K562 (cell line): ENCODE results near the gene TSR3. TPM values are rescaled to one million over a fixed set of nuclear protein-coding genes. Genes with fewer than 3 reads are reported as not detected.

Source experiments
- CBX2 ChIP-seq: fragments of 200-600 bp; sonication (generic); IDR thresholded peaks from one replicate; pipeline ENCODE4 v1.6.1; 2012; ENCODE audit warnings: mild to moderate bottlenecking, low read length, inconsistent platforms; ENCODE audit not compliant: insufficient read depth, poor library complexity, severe bottlenecking
- EHMT2 ChIP-seq: fragments of 450-650 bp; IDR thresholded peaks from 2 replicates; pipeline ENCODE4 v1.6.1; 2018; ENCODE audit warnings: antibody characterized with exemption
- ELF1 ChIP-seq: fragments of 200-800 bp; sonication (Bioruptor generic); IDR thresholded peaks from 2 replicates; pipeline ENCODE4 v1.6.1; 2016; ENCODE audit warnings: missing genetic modification characterization, missing compliant biosample characterization
- MCM7 ChIP-seq, 2 experiments: fragments of 450-650 bp; IDR thresholded peaks; 2 replicates each; pipeline ENCODE4 v1.6.1; 2016 to 2018
- PHF8 ChIP-seq: fragments of 200-600 bp; sonication (generic); IDR thresholded peaks from 2 replicates; pipeline ENCODE4 v1.6.1; 2012; ENCODE audit warnings: mixed run types, mild to moderate bottlenecking, inconsistent platforms, low read length, moderate library complexity, borderline replicate concordance
- TGIF2 ChIP-seq: sonication (generic); formaldehyde crosslinking; IDR thresholded peaks from 2 replicates; pipeline ENCODE4 v1.8.1; 2022; ENCODE audit warnings: mild to moderate bottlenecking, missing genetic modification reagents, moderate library complexity
- YY1 ChIP-seq, 3 experiments: IDR thresholded peaks; 2 replicates each; pipeline ENCODE4 v1.6.1; 2011; ENCODE audit warnings: low read length in 2 of 3, mild to moderate bottlenecking in 2 of 3, moderate library complexity in 2 of 3, borderline replicate concordance in 1 of 3, control low read depth in 1 of 3, low read depth in 1 of 3; ENCODE audit not compliant: insufficient read depth in 3 of 3, insufficient replicate concordance in 2 of 3, control insufficient read depth in 1 of 3, insufficient read length in 1 of 3; ENCODE audit errors: extremely low read depth in 1 of 3
- ZKSCAN8 ChIP-seq: fragments of 200-800 bp; sonication (Bioruptor generic); IDR thresholded peaks from 2 replicates; pipeline ENCODE4 v1.6.1; 2016; ENCODE audit warnings: missing genetic modification characterization, missing compliant biosample characterization
- ZNF146 ChIP-seq: IDR thresholded peaks from one replicate; pipeline ENCODE4 v1.6.1; 2018; ENCODE audit warnings: missing compliant biosample characterization; ENCODE audit not compliant: unreplicated experiment
- ZNF197 ChIP-seq: fragments of 200-800 bp; sonication (Bioruptor generic); IDR thresholded peaks from 2 replicates; pipeline ENCODE4 v1.6.1; 2016; ENCODE audit warnings: low read depth, missing genetic modification characterization, missing compliant biosample characterization
- polyA plus RNA-seq, 8 experiments: library from polyadenylated mRNA; depleted of rRNA in 4 of 8; stranded (reverse) in 5 of 8; unstranded in 3 of 8; fragments of >200 nt; fragmentation: Nextera tagmentation in 2 of 8; fragmentation: Illumina TruSeq in 1 of 8; extraction: Ambion mirVana in 2 of 8; extraction: Trizol in 1 of 8; gene quantifications; 2 replicates each; pipeline versions ENCODE4 v1.2.1 to v1.2.3, GENCODE V29; 2011 to 2014; ENCODE audit warnings: inconsistent platforms in 1 of 8, missing spikeins in 1 of 8
- total RNA-seq, 7 experiments: library from RNA; depleted of rRNA in 6 of 7; stranded (reverse); fragments of >200 nt in 6 of 7; fragmentation: Illumina TruSeq in 2 of 7; extraction: Trizol in 2 of 7; gene quantifications; 2 replicates each; pipeline versions ENCODE4 v1.2.1 to v1.2.3, GENCODE V29; 2011 to 2021; ENCODE audit warnings: low replicate concordance in 1 of 7

Gene TSR3
- total and polyA plus RNA-seq, 9 of the 15 experiments (the other 6 are each of a cell fraction or from before 2014, with no cell fraction given) = 1.5 to 74.8 (median 16.5) TPM

- no peak for TF ChIP-seq ZNF146
- no peak for TF ChIP-seq ZKSCAN8 (CRISPR knock-in tag)
- no peak for TF ChIP-seq ZNF197 (CRISPR knock-in tag)
- no peak for TF ChIP-seq TGIF2 (CRISPR knock-in tag)
- TF ChIP-seq MCM7 (IDR thresholded peaks at IDR 0.05) = no peak
- TF ChIP-seq ELF1 (tag) = no peak
- TF ChIP-seq PHF8 = no peak
- no peak for TF ChIP-seq YY1 (IDR thresholded peaks at IDR 0.05; ENCODE audit: borderline replicate concordance in 1 of 3, control insufficient read depth in 1 of 3, extremely low read depth in 1 of 3, insufficient read depth in 3 of 3, insufficient read length in 1 of 3, insufficient replicate concordance in 2 of 3, low read depth in 1 of 3, low read length in 2 of 3)
- TF ChIP-seq CBX2 = no peak
- no peak for TF ChIP-seq EHMT2
- TF ChIP-seq, all 486 proteins: peak for 0
These were observed 28.5 kb upstream of the TSR3 start (continued) for GRCh38 chr16:1380195-1380594.
